HepG2 (cell line): ENCODE results near the gene CPVL. TPM values are rescaled to one million over a fixed set of nuclear protein-coding genes. Genes with fewer than 3 reads are reported as not detected.

Source experiments
- ATAC-seq: fragments of 200-7000 bp; cut with Tn5 transposase; 3 replicates; pipeline ENCODE4 v1.9.1; 2020; ENCODE audit warnings: mild to moderate bottlenecking, moderate library complexity
- BruUV-seq: library from RNA; stranded (reverse); fragments of 400-500 nt; replicated peaks from 2 replicates; lab custom pipeline; 2021; lab: Mats Ljungman, UMichigan
- CTCF ChIA-PET: fragments of 300-600 bp; formaldehyde crosslinking; extraction: SDS; loops from one replicate; lab custom pipeline; 2021; ENCODE audit warnings: low total read pairs, inconsistent platforms, low intra/inter-chr PET ratio; lab: Yijun Ruan, JAX
- POLR2A ChIA-PET: fragments of 350-600 bp; sonication (Branson Sonifier 250); formaldehyde crosslinking; loops from one replicate; lab custom pipeline; 2020; ENCODE audit warnings: antibody characterized with exemption, inconsistent platforms; lab: Yijun Ruan, JAX
- DNase-seq: peaks from one replicate; pipeline ENCODE4 v3.0.0-alpha.2; 2015; ENCODE audit warnings: low spot score
- FAIRE-seq: peaks from 3 replicates; lab custom pipeline; 2011; peaks lifted over from hg19 to GRCh38; lab: Jason Lieb, UNC
- H2AFZ ChIP-seq: one replicate; pipeline ENCODE4 v1.6.1; 2011; ENCODE audit warnings: low read length, inconsistent platforms
- H3K27ac ChIP-seq: fragments of 300-600 bp; 3 replicates; pipeline ENCODE4 v1.8.0; 2011; ENCODE audit warnings: mixed run types, mild to moderate bottlenecking, mixed read lengths, low read length, inconsistent platforms; ENCODE audit not compliant: insufficient read depth; ENCODE audit errors: extremely low read length
- H3K27me3 ChIP-seq, 2 experiments: fragments of 200-600 bp in 1 of 2; 2 replicates in 1 of 2; 3 replicates in 1 of 2; pipeline versions ENCODE4 v1.6.0 to v1.8.0; 2011; ENCODE audit warnings: low read length in 2 of 2, mild to moderate bottlenecking in 2 of 2, moderate library complexity in 2 of 2, inconsistent platforms in 1 of 2; ENCODE audit not compliant: insufficient read depth in 2 of 2, control insufficient read depth in 1 of 2
- H3K36me3 ChIP-seq, 2 experiments: fragments of 200-600 bp in 1 of 2; replicated peaks in 1 of 2; 2 replicates in 1 of 2; 3 replicates in 1 of 2; pipeline versions ENCODE4 v1.5.1 to v1.8.0; 2011; ENCODE audit warnings: low read length in 2 of 2, inconsistent platforms in 1 of 2; ENCODE audit not compliant: insufficient read depth in 2 of 2, control insufficient read depth in 1 of 2
- H3K4me1 ChIP-seq: 2 replicates; pipeline ENCODE4 v1.5.1; 2012; ENCODE audit warnings: low read length, inconsistent platforms; ENCODE audit not compliant: insufficient read depth
- H3K4me2 ChIP-seq: 2 replicates; pipeline ENCODE4 v1.6.0; 2011; ENCODE audit warnings: low read depth, low read length, inconsistent platforms
- H3K4me3 ChIP-seq, 3 experiments: fragments of 200-600 bp in 1 of 3; sonication (generic), shearing (Covaris generic) in 1 of 3; replicated peaks in 1 of 3; 2 replicates each; pipeline ENCODE4 v1.5.1; 2011 to 2016; ENCODE audit warnings: low read length in 3 of 3, inconsistent platforms in 2 of 3, low read depth in 2 of 3, mild to moderate bottlenecking in 2 of 3, control low read depth in 1 of 3, mixed read lengths in 1 of 3; ENCODE audit not compliant: insufficient read depth in 1 of 3
- H3K79me2 ChIP-seq: one replicate; pipeline ENCODE4 v1.6.1; 2011; ENCODE audit warnings: low read length, inconsistent platforms; ENCODE audit not compliant: insufficient read depth
- H3K9ac ChIP-seq: 2 replicates; pipeline ENCODE4 v1.6.0; 2011; ENCODE audit warnings: mild to moderate bottlenecking, low read depth, low read length, inconsistent platforms; ENCODE audit not compliant: insufficient read depth
- H3K9me3 ChIP-seq: 2 replicates; pipeline ENCODE4 v1.5.1; 2012; ENCODE audit warnings: mild to moderate bottlenecking, low read length
- H4K20me1 ChIP-seq: 2 replicates; pipeline ENCODE4 v1.6.0; 2011; ENCODE audit warnings: inconsistent platforms, mild to moderate bottlenecking, low read length, moderate library complexity; ENCODE audit not compliant: insufficient read depth
- DBP ChIP-seq: sonication (generic); formaldehyde crosslinking; IDR thresholded peaks from 2 replicates; pipeline ENCODE4 v1.4.0; 2020; ENCODE audit warnings: missing genetic modification reagents; ENCODE audit errors: not compliant biosample characterization
- HDAC1 ChIP-seq: sonication (generic); formaldehyde crosslinking; IDR thresholded peaks from 2 replicates; pipeline ENCODE4 v1.5.1; 2020; ENCODE audit warnings: mild to moderate bottlenecking, missing genetic modification reagents
- HOXA5 ChIP-seq: sonication (generic); formaldehyde crosslinking; IDR thresholded peaks from 2 replicates; pipeline ENCODE4 v1.4.0; 2020; ENCODE audit warnings: missing genetic modification reagents
- MED1 ChIP-seq: sonication (generic); formaldehyde crosslinking; IDR thresholded peaks from 2 replicates; pipeline ENCODE4 v1.4.0; 2020; ENCODE audit warnings: missing genetic modification reagents
- MIER3 ChIP-seq: IDR thresholded peaks from 2 replicates; pipeline ENCODE4 v1.6.1; 2016; ENCODE audit warnings: missing compliant biosample characterization, borderline replicate concordance
- MLLT10 ChIP-seq: sonication (generic); formaldehyde crosslinking; IDR thresholded peaks from 2 replicates; pipeline ENCODE4 v1.4.0; 2020; ENCODE audit warnings: missing genetic modification reagents
- MXD4 ChIP-seq: IDR thresholded peaks from 2 replicates; pipeline ENCODE4 v1.6.1; 2016; ENCODE audit warnings: mild to moderate bottlenecking, missing biosample characterization, missing genetic modification reagents
- SRSF1 ChIP-seq: fragments of 200-400 bp; formaldehyde crosslinking; optimal IDR thresholded peaks from 2 replicates; pipeline ENCODE3; 2017; ENCODE audit warnings: mild to moderate bottlenecking, low read depth, low read length, moderate library complexity
- SSRP1 ChIP-seq: IDR thresholded peaks from 2 replicates; pipeline ENCODE4 v1.6.1; 2016; ENCODE audit warnings: control low read depth
- UBTF ChIP-seq: sonication (generic); formaldehyde crosslinking; IDR thresholded peaks from 2 replicates; pipeline ENCODE4 v1.4.0; 2020; ENCODE audit warnings: mild to moderate bottlenecking, missing genetic modification reagents
- USF2 ChIP-seq, 2 experiments: sonication (generic) in 1 of 2; formaldehyde crosslinking in 1 of 2; IDR thresholded peaks; 2 replicates each; pipeline versions ENCODE4 v1.5.1 to v1.6.1; 2011 to 2020; ENCODE audit warnings: borderline replicate concordance in 1 of 2, low read depth in 1 of 2, low read length in 1 of 2, mild to moderate bottlenecking in 1 of 2, missing genetic modification reagents in 1 of 2, moderate library complexity in 1 of 2
- ZBTB21 ChIP-seq: sonication (generic); formaldehyde crosslinking; IDR thresholded peaks from 2 replicates; pipeline ENCODE4 v1.4.0; 2020; ENCODE audit warnings: missing genetic modification reagents
- ZNF160 ChIP-seq: sonication (generic); formaldehyde crosslinking; IDR thresholded peaks from 2 replicates; pipeline ENCODE4 v1.8.0; 2022; ENCODE audit warnings: mild to moderate bottlenecking, inconsistent platforms, missing genetic modification reagents
- ZNF260 ChIP-seq: sonication (generic); formaldehyde crosslinking; IDR thresholded peaks from 2 replicates; pipeline ENCODE4 v1.4.0; 2020; ENCODE audit warnings: missing genetic modification reagents, low read depth, mild to moderate bottlenecking, borderline replicate concordance
- ZNF496 ChIP-seq: sonication (generic); formaldehyde crosslinking; IDR thresholded peaks from 2 replicates; pipeline ENCODE4 v1.8.1; 2023; ENCODE audit warnings: mild to moderate bottlenecking, moderate library complexity, missing genetic modification reagents; ENCODE audit not compliant: insufficient replicate concordance
- WGBS: methylation state at CpG from one replicate; pipeline ENCODE4 v1.1.6; 2017; ENCODE audit warnings: low lambda C conversion rate; 5-methylcytosine and 5-hydroxymethylcytosine counted together
- in situ Hi-C: cut with HindIII; loops from 2 replicates; pipeline ENCODE4 v1.10.0; 2017; ENCODE audit warnings: low pct_unique_long_range_greater_than_20kb; ENCODE audit not compliant: extremely low pct_ligation_motif_present
- intact Hi-C: fragments of 100-400 bp; cut with micrococcal nuclease; formaldehyde crosslinking; loops from one replicate; pipeline ENCODE4 v1.10.0; 2022; ENCODE audit not compliant: unreplicated experiment
- polyA plus RNA-seq, 8 experiments: library from polyadenylated mRNA; depleted of rRNA in 3 of 8; stranded (reverse) in 7 of 8; unstranded in 1 of 8; fragments of >200 nt; fragmentation: Illumina TruSeq in 4 of 8; extraction: Trizol in 4 of 8; gene quantifications; 2 replicates each; pipeline versions ENCODE4 v1.2.1 to v1.2.3, GENCODE V29; 2011 to 2016; ENCODE audit warnings: low read depth in 4 of 8, missing spikeins in 1 of 8, mixed read lengths in 1 of 8; ENCODE audit not compliant: insufficient read depth in 1 of 8
- total RNA-seq, 5 experiments: library from RNA; depleted of rRNA; stranded (reverse); fragments of >200 nt; fragmentation: Illumina TruSeq; extraction: Trizol; gene quantifications; 2 replicates each; pipeline ENCODE4 v1.2.3, GENCODE V29; 2016; ENCODE audit warnings: low read depth in 1 of 5

CPVL gene
- total and polyA plus RNA-seq, 2 of the 13 experiments (the other 11 are each of a cell fraction or from before 2014, with no cell fraction given): 59.2 to 294 TPM

GRCh38 chr7:28989211-28989980 is 156.9 kb downstream of the CPVL start:
- intact Hi-C loops: no loop called here
- in situ Hi-C loops: no loop called here
- ChIA-PET POLR2A (no interaction called here), CTCF (no interaction called here)
- ATAC-seq: no peak
- FAIRE-seq: no peak
- H3K27ac ChIP-seq: no peak overlapping the region
- BruUV-seq: no TSS peak
- 85% methylated on average over 6 of the region's 6 CpGs for WGBS
- H2AFZ ChIP-seq: no peak overlapping the region
- H3K36me3 ChIP-seq: no peaks in the 10 kb centered on the region
- no peak for DNase-seq
- H4K20me1 ChIP-seq: no peaks in the 10 kb centered on the region
- H3K4me1 ChIP-seq: peaks cover 14% of the 10 kb centered on the region; the same call in 1 of the 2 replicates
- no peak overlapping the region for H3K4me3 ChIP-seq
- no peak overlapping the region for H3K9ac ChIP-seq
- no peaks in the 10 kb centered on the region for H3K9me3 ChIP-seq
- H3K4me2 ChIP-seq: no peak overlapping the region
- H3K27me3 ChIP-seq: no peaks in the 10 kb centered on the region
- TF ChIP-seq ZNF260 (no peak), ZNF160 (CRISPR knock-in tag) (no peak), MXD4 (no peak), ZNF496 (CRISPR knock-in tag) (no peak), MLLT10 (CRISPR knock-in tag) (no peak), HDAC1 (CRISPR knock-in tag) (no peak), HOXA5 (no peak), MED1 (CRISPR knock-in tag) (no peak), DBP (CRISPR knock-in tag) (no peak), UBTF (CRISPR knock-in tag) (no peak), SRSF1 (no peak), USF2 (IDR thresholded peaks at IDR 0.05; ENCODE audit: low read depth, low read length) (no peak), USF2 (CRISPR knock-in tag; IDR thresholded peaks at IDR 0.05; ENCODE audit: borderline replicate concordance) (no peak), MIER3 (CRISPR knock-in tag) (no peak), SSRP1 (CRISPR knock-in tag) (no peak), ZBTB21 (CRISPR knock-in tag) (no peak)
- TF ChIP-seq, all 625 proteins: peak for 0
- H3K79me2 ChIP-seq: no peaks in the 10 kb centered on the region
